GM12875 (cell line): Measurements from ENCODE around the gene PDZD2.
"Not testable (repeated sequence)": the region's sequence is repeated elsewhere in the genome, so short reads cannot be mapped to it uniquely, and the experiment has no call there.

ENCODE experiments used
- H3K4me3 ChIP-seq: one replicate; pipeline ENCODE4 v1.5.1; 2011; ENCODE audit warnings: low read depth, low read length, control low read depth
- TF ChIP-seq, protein P1 (sequence below): IDR thresholded peaks from 2 replicates; pipeline ENCODE4 v1.5.1; 2011; ENCODE audit warnings: low read depth, mild to moderate bottlenecking, control low read depth, inconsistent platforms, low read length, moderate library complexity, borderline replicate concordance; ENCODE audit not compliant: insufficient read depth

Gene PDZD2

DNA sequence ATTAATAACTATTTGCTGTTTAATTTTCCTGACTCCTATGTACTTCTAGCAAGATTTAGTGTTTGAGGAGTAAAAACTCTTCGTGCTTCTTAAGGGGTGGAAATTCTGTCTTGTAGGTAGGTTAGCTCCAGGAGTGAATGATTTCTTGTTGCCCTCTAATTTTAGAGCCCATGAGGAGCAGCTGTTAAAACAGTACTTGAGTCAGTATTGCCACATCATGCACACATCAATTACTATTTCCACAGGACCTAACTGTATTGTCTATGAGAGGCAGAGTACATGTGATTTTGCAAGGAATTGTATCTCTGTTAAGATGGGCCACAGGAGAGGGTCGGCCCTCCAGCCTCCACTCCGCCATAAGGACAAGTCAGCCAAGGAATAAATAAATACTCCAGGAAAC lies 91.2 kb downstream of the PDZD2 start:
- H3K4me3 ChIP-seq: no peak overlapping the region
- TF ChIP-seq, protein P1, sequence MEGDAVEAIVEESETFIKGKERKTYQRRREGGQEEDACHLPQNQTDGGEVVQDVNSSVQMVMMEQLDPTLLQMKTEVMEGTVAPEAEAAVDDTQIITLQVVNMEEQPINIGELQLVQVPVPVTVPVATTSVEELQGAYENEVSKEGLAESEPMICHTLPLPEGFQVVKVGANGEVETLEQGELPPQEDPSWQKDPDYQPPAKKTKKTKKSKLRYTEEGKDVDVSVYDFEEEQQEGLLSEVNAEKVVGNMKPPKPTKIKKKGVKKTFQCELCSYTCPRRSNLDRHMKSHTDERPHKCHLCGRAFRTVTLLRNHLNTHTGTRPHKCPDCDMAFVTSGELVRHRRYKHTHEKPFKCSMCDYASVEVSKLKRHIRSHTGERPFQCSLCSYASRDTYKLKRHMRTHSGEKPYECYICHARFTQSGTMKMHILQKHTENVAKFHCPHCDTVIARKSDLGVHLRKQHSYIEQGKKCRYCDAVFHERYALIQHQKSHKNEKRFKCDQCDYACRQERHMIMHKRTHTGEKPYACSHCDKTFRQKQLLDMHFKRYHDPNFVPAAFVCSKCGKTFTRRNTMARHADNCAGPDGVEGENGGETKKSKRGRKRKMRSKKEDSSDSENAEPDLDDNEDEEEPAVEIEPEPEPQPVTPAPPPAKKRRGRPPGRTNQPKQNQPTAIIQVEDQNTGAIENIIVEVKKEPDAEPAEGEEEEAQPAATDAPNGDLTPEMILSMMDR: no peak

DNA sequence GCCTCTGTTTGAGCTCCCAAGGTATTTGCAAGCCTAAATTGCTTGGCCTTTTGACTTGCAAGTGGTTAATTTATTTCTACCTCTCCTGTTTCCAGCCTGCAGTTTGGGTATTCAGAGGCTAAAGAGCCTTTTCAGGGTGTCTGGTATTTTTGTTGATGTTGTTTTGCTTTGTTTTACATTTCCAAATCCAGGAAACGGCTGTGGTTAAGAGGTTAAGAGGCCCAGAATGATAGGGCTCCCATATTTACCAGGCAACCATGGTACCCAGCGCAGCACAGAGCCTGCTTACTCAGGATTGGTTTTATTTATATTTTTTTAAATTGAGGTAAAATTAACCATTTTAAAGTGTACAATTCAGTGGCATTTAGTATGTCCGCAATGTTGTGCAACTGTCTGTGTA lies 92.1 kb downstream of the PDZD2 start:
- TF ChIP-seq, protein P1: no peak
- H3K4me3 ChIP-seq: no peak overlapping the region

DNA sequence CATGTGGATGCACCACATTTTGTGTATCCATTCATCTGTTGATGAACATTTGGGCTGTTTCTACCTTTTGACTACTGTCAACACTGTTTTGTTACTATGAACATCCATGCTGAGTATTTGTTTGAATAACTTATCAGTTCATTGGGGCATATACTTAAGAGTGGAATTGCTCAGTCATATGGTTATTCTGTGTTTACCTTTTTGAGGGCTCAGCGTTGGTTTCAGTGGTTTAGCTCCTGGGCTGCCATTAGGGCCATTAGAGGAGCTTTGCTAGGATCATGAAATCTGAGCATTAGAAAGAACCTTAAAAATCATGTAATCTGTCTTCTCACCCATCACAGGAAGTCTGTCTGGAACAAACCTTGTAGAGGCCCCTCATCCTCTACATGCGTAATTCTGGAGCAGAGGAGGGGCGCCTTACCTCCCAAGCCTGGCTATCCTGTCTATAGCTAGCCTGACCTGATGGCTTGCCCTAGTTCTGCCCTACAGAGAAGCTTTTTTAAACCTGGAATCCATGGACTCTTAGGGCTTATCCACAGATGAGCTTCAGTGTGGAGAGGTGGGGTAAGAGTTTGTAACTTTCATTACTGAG lies 92.9 kb downstream of the PDZD2 start:
- no peak overlapping the region for H3K4me3 ChIP-seq
- TF ChIP-seq, protein P1: no peak

DNA sequence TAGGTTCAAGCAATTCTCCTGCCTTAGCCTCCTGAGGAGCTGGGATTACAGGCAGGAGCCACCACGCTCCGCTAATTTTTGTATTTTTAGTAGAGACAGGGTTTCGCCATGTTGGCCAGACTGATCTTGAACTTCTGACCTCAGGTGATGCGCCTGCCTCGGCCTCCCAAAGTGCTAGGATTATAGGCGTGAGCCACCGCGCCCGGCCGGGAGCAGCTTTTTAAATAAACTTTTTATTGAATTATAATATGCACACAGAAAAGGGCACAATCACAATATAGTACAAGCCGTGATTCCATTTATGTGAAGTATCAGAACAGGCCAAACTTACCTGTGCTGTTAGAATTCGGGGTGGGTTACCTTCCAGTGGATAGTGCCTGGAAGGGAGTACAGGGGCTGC lies 93.9 kb downstream of the PDZD2 start:
- not testable (repeated sequence) for H3K4me3 ChIP-seq

DNA sequence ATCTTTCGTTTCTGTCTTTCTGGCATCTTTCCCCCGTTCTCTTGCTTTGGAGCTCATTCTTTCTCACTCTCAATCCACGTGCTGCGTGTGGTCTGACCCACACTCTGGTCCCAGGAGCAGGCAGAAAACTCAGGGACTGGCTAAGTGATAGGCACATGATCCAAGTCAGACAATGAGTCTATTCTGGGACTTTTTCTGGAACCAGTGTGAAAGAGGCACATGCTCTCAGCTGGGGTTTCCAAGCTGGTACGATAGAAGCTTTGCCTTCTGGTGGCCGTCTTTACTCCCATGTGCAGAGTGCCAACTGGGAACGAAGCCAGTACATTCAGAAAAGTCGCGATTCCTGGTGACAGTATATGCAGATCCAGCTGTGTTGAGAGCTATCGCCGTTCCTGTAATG lies 94.4 kb downstream of the PDZD2 start:
- TF ChIP-seq, protein P1: no peak
- no peak overlapping the region for H3K4me3 ChIP-seq

DNA sequence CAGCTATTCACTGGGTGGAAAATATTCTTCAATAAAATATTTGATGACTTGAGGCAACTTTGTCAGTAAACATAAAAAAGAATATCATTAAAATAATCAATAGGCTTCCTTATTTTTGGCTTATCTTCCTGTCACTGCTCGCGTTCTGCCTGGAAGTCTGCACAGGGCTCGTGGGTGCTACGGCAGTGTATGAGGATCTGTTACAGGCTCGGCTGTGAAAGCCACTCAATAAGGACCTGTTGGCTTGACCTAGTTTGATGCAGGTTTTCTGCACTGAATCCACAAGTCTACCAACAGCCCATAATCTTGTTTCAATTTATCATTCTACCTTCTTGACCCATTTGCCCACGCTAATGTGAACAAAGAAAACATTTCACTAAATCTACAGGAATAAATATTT lies 97.2 kb downstream of the PDZD2 start:
- H3K4me3 ChIP-seq: no peak overlapping the region
- TF ChIP-seq, protein P1: no peak

DNA sequence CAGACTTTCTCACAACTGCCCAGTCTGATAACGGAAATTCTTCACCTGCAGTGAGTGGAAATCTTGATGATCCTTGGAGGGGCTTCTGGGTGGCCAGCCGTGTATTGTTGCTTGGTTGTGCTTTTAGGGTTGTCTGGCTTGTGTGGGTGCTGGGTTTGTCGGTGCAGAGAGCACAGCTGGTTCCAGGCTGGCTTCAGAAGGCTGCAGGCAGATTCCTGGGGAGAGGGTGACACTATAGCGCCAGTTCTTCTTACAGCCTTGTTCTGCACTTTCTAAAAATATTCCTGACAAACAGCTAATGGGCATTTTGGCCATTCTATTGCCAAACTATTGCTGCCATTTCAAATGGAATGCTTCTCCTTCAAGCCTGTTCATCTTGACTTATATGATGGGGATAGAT lies 99.3 kb downstream of the PDZD2 start:
- TF ChIP-seq, protein P1: no peak
- H3K4me3 ChIP-seq: no peak overlapping the region

DNA sequence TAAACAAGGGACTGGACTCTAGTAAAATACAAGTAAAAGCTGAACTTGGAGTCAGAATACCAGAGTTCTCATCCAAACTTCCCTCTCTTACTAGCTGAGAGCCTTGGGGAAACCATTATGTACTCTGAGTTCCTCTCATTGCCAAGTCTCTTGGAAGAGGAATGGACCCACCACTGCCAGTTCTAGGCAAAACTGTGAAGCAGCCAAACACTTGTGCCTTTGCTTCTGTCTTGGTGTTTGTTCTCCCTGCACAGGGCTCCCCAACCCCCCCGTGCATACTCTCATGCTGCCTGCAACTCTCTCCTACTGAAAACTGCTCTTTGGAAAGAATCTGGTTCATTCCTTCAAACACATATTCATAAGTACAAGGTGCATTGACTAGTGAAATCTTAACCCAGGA lies 102.6 kb downstream of the PDZD2 start:
- TF ChIP-seq, protein P1: no peak
- H3K4me3 ChIP-seq: no peak overlapping the region
